IPS-18a (cell line): ENCODE measurements around the gene SC5D.

Experiments used
- H3K27ac ChIP-seq: one replicate; pipeline ENCODE4 v1.5.1; 2013; ENCODE audit warnings: low read length
- H3K27me3 ChIP-seq: one replicate; pipeline ENCODE4 v1.6.1; 2013; ENCODE audit warnings: mild to moderate bottlenecking, low read length; ENCODE audit not compliant: control insufficient read depth, insufficient read depth
- H3K36me3 ChIP-seq: one replicate; pipeline ENCODE4 v1.6.1; 2013; ENCODE audit warnings: low read depth, low read length; ENCODE audit not compliant: control insufficient read depth
- H3K4me1 ChIP-seq: one replicate; pipeline ENCODE4 v1.6.1; 2013; ENCODE audit warnings: low read depth, low read length; ENCODE audit not compliant: control insufficient read depth
- H3K4me3 ChIP-seq: one replicate; pipeline ENCODE4 v1.5.1; 2013; ENCODE audit warnings: low read length
- H3K9ac ChIP-seq: one replicate; pipeline ENCODE4 v1.6.1; 2013; ENCODE audit warnings: mild to moderate bottlenecking, low read length, moderate library complexity
- H3K9me3 ChIP-seq: one replicate; pipeline ENCODE4 v1.6.1; 2013; ENCODE audit warnings: low read depth, low read length; ENCODE audit not compliant: control insufficient read depth

The SC5D gene

GRCh38 chr11:121334973-121335710, 42.6 kb downstream of the SC5D start:
- H3K9me3 ChIP-seq = no peaks in the 10 kb centered on the region
- H3K9ac ChIP-seq = no peak overlapping the region
- H3K4me3 ChIP-seq = no peak overlapping the region
- H3K27ac ChIP-seq = no peak overlapping the region
- no peaks in the 10 kb centered on the region for H3K36me3 ChIP-seq
- no peaks in the 10 kb centered on the region for H3K27me3 ChIP-seq
- H3K4me1 ChIP-seq = no peaks in the 10 kb centered on the region

GRCh38 chr11:121336279-121336937, 43.8 kb downstream of the SC5D start:
- no peaks in the 10 kb centered on the region for H3K27me3 ChIP-seq
- H3K36me3 ChIP-seq = no peaks in the 10 kb centered on the region
- H3K4me1 ChIP-seq = no peaks in the 10 kb centered on the region
- H3K9me3 ChIP-seq = no peaks in the 10 kb centered on the region
- H3K27ac ChIP-seq = no peak overlapping the region
- no peak overlapping the region for H3K4me3 ChIP-seq
- no peak overlapping the region for H3K9ac ChIP-seq

- Histone ChIP-seq H3K9ac (no peak overlapping the region), H3K9me3 (no peaks in the 10 kb centered on the region), H3K4me1 (no peaks in the 10 kb centered on the region), H3K36me3 (no peaks in the 10 kb centered on the region), H3K27me3 (no peaks in the 10 kb centered on the region), H3K4me3 (no peak overlapping the region), H3K27ac (no peak overlapping the region)
These were observed 44.5 kb downstream of the SC5D start for GRCh38 chr11:121337078-121337477.

GRCh38 chr11:121337740-121338272, 45.2 kb downstream of the SC5D start:
- H3K36me3 ChIP-seq = no peaks in the 10 kb centered on the region
- H3K9me3 ChIP-seq = no peaks in the 10 kb centered on the region
- H3K27me3 ChIP-seq = no peaks in the 10 kb centered on the region
- H3K9ac ChIP-seq = no peak overlapping the region
- no peak overlapping the region for H3K27ac ChIP-seq
- no peaks in the 10 kb centered on the region for H3K4me1 ChIP-seq
- H3K4me3 ChIP-seq = no peak overlapping the region

GRCh38 chr11:121338536-121338935, 46.0 kb downstream of the SC5D start:
- H3K4me1 ChIP-seq = no peaks in the 10 kb centered on the region

GRCh38 chr11:121340032-121340580, 47.5 kb downstream of the SC5D start:
- Histone ChIP-seq H3K9ac (no peak overlapping the region), H3K4me1 (no peaks in the 10 kb centered on the region), H3K4me3 (no peak overlapping the region), H3K36me3 (no peaks in the 10 kb centered on the region), H3K27me3 (no peaks in the 10 kb centered on the region), H3K9me3 (no peaks in the 10 kb centered on the region), H3K27ac (no peak overlapping the region)

More at GRCh38 chr11:121338536-121338935, 46.0 kb downstream of the SC5D start:
- no peak overlapping the region for H3K4me3 ChIP-seq
- no peak overlapping the region for H3K9ac ChIP-seq
- no peaks in the 10 kb centered on the region for H3K27me3 ChIP-seq
- H3K36me3 ChIP-seq = no peaks in the 10 kb centered on the region
- no peaks in the 10 kb centered on the region for H3K9me3 ChIP-seq
- H3K27ac ChIP-seq = no peak overlapping the region

- H3K4me3 ChIP-seq = no peak overlapping the region
- no peak overlapping the region for H3K9ac ChIP-seq
- no peaks in the 10 kb centered on the region for H3K36me3 ChIP-seq
- no peak overlapping the region for H3K27ac ChIP-seq
- H3K27me3 ChIP-seq = no peaks in the 10 kb centered on the region
- H3K9me3 ChIP-seq = no peaks in the 10 kb centered on the region
- no peaks in the 10 kb centered on the region for H3K4me1 ChIP-seq
These were observed 49.0 kb downstream of the SC5D start for GRCh38 chr11:121341609-121342008.

GRCh38 chr11:121344824-121345223, 52.3 kb downstream of the SC5D start:
- Histone ChIP-seq H3K9me3 (no peaks in the 10 kb centered on the region), H3K27me3 (no peaks in the 10 kb centered on the region), H3K27ac (no peak overlapping the region), H3K4me1 (no peaks in the 10 kb centered on the region), H3K36me3 (no peaks in the 10 kb centered on the region), H3K4me3 (no peak overlapping the region), H3K9ac (no peak overlapping the region)

- no peak overlapping the region for H3K27ac ChIP-seq
- H3K27me3 ChIP-seq = no peaks in the 10 kb centered on the region
- no peaks in the 10 kb centered on the region for H3K9me3 ChIP-seq
- H3K4me3 ChIP-seq = no peak overlapping the region
- H3K4me1 ChIP-seq = no peaks in the 10 kb centered on the region
- H3K9ac ChIP-seq = no peak overlapping the region
- H3K36me3 ChIP-seq = no peaks in the 10 kb centered on the region
These were observed 54.5 kb downstream of the SC5D start for GRCh38 chr11:121347094-121347493.

GRCh38 chr11:121347813-121348212, 55.2 kb downstream of the SC5D start:
- Histone ChIP-seq H3K4me3 (no peak overlapping the region), H3K27ac (no peak overlapping the region), H3K27me3 (no peaks in the 10 kb centered on the region), H3K36me3 (no peaks in the 10 kb centered on the region), H3K9me3 (no peaks in the 10 kb centered on the region), H3K4me1 (no peaks in the 10 kb centered on the region), H3K9ac (no peak overlapping the region)

GRCh38 chr11:121348220-121348875, 55.8 kb downstream of the SC5D start:
- Histone ChIP-seq H3K27ac (no peak overlapping the region), H3K9me3 (no peaks in the 10 kb centered on the region), H3K4me3 (no peak overlapping the region), H3K9ac (no peak overlapping the region), H3K4me1 (no peaks in the 10 kb centered on the region), H3K36me3 (no peaks in the 10 kb centered on the region), H3K27me3 (no peaks in the 10 kb centered on the region)
